Caco-2 (cell line): ENCODE measurements around the gene SLC26A9. TPM values are rescaled to one million over a fixed set of nuclear protein-coding genes. Genes with fewer than 3 reads are reported as not detected.
"Not testable (repeated sequence)": the region's sequence is repeated elsewhere in the genome, so short reads cannot be mapped to it uniquely, and the experiment has no call there.

Experiments
- BruUV-seq: library from RNA; stranded (reverse); fragments of 400-500 nt; replicated peaks from 2 replicates; lab custom pipeline; 2021; lab: Mats Ljungman, UMichigan
- CTCF ChIA-PET: fragments of 300-600 bp; sonication (Branson Sonifier 250); formaldehyde crosslinking; loops from one replicate; lab custom pipeline; 2022; ENCODE audit warnings: antibody characterized with exemption; lab: Charles Lee
- POLR2A ChIA-PET: fragments of 300-600 bp; sonication (Branson Sonifier 250); formaldehyde crosslinking; loops from one replicate; lab custom pipeline; 2022; ENCODE audit warnings: antibody characterized with exemption; lab: Charles Lee
- DNase-seq, 2 experiments: peaks; one replicate each; pipeline versions ENCODE4 v3.0.0 to v3.0.0-alpha.2; 2020 to 2022
- H3K27me3 ChIP-seq: replicated peaks from 2 replicates; pipeline ENCODE4 v1.6.0; 2011; ENCODE audit warnings: low read length; ENCODE audit not compliant: control insufficient read depth, insufficient read depth
- H3K36me3 ChIP-seq: 2 replicates; pipeline ENCODE4 v1.5.1; 2011; ENCODE audit warnings: low read length; ENCODE audit not compliant: control insufficient read depth, insufficient read depth
- H3K4me1 ChIP-seq: fragments of 250-450 bp; sonication (Bioruptor Pico); 2 replicates; pipeline ENCODE4 v1.5.1; 2020; ENCODE audit warnings: mild to moderate bottlenecking
- H3K4me3 ChIP-seq: 2 replicates; pipeline ENCODE4 v1.5.1; 2011; ENCODE audit warnings: low read depth, mild to moderate bottlenecking, control low read depth, low read length
- H3K9me3 ChIP-seq: fragments of 250-450 bp; sonication (Bioruptor Pico); 2 replicates; pipeline ENCODE4 v1.5.1; 2020; ENCODE audit warnings: mild to moderate bottlenecking, moderate library complexity
- H3K27ac Mint-ChIP-seq: one replicate; pipeline ENCODE4 v1.8.0; 2022; ENCODE audit warnings: mixed read lengths; ENCODE audit not compliant: unreplicated experiment
- H3K27me3 Mint-ChIP-seq: one replicate; pipeline ENCODE4 v1.8.0; 2022; ENCODE audit warnings: mixed read lengths; ENCODE audit not compliant: insufficient read depth, unreplicated experiment
- H3K36me3 Mint-ChIP-seq: one replicate; pipeline ENCODE4 v1.8.0; 2022; ENCODE audit warnings: mild to moderate bottlenecking, mixed read lengths; ENCODE audit not compliant: insufficient read depth, unreplicated experiment
- H3K4me1 Mint-ChIP-seq: one replicate; pipeline ENCODE4 v1.8.0; 2022; ENCODE audit warnings: low read depth, mixed read lengths; ENCODE audit not compliant: unreplicated experiment
- H3K4me3 Mint-ChIP-seq: one replicate; pipeline ENCODE4 v1.8.0; 2022; ENCODE audit warnings: mild to moderate bottlenecking, moderate library complexity, mixed read lengths; ENCODE audit not compliant: unreplicated experiment
- H3K9me3 Mint-ChIP-seq: one replicate; pipeline ENCODE4 v1.8.0; 2022; ENCODE audit warnings: mixed read lengths; ENCODE audit not compliant: unreplicated experiment
- CTCF ChIP-seq, 2 experiments: fragments of 200-600 bp in 1 of 2; IDR thresholded peaks; 1 replicate in 1 of 2; 2 replicates in 1 of 2; pipeline versions ENCODE4 v1.5.1 to v1.8.0; 2011 to 2022; ENCODE audit warnings: antibody characterized with exemption in 1 of 2, control low read depth in 1 of 2, inconsistent platforms in 1 of 2, low read depth in 1 of 2, low read length in 1 of 2, mild to moderate bottlenecking in 1 of 2, moderate library complexity in 1 of 2; ENCODE audit not compliant: insufficient read depth in 1 of 2, severe bottlenecking in 1 of 2, unreplicated experiment in 1 of 2
- intact Hi-C: fragments of 100-400 bp; cut with micrococcal nuclease; formaldehyde crosslinking; loops from one replicate; pipeline ENCODE4 v1.10.0; 2022; ENCODE audit not compliant: unreplicated experiment
- total RNA-seq: library from RNA; stranded (reverse); gene quantifications from 2 replicates; pipeline ENCODE4 v1.2.3, GENCODE V29; 2022

SLC26A9 gene
- total RNA-seq, 1 experiment from 2014 or later: not detected

- peaks cover 14% of the 10 kb centered on the region for H3K4me1 Mint-ChIP-seq
- intact Hi-C loops, H3K36me3 Mint-ChIP-seq, H3K4me3 ChIP-seq, H3K4me3 Mint-ChIP-seq, DNase-seq, BruUV-seq, H3K36me3 ChIP-seq, H3K27me3 ChIP-seq, CTCF ChIA-PET, H3K27ac Mint-ChIP-seq, H3K27me3 Mint-ChIP-seq, POLR2A ChIA-PET: not testable (repeated sequence)
- Histone ChIP-seq H3K9me3 (peaks cover 24% of the 10 kb centered on the region; the same call in 1 of the 2 replicates), H3K4me1 (peaks cover 14% of the 10 kb centered on the region; the same call in 1 of the 2 replicates)
- peaks cover 27% of the 10 kb centered on the region for H3K9me3 Mint-ChIP-seq
Observed at GRCh38 chr1:205889006-205889405, 54.2 kb downstream of the SLC26A9 start.

GRCh38 chr1:205883792-205884191, 59.5 kb downstream of the SLC26A9 start:
- intact Hi-C loops: no loop called here
- H3K4me3 ChIP-seq: no peak overlapping the region
- Mint-ChIP-seq H3K9me3 (peaks cover 3% of the 10 kb centered on the region), H3K27ac (no peak overlapping the region), H3K4me1 (peaks cover under 1% of the 10 kb centered on the region), H3K36me3 (no peaks in the 10 kb centered on the region), H3K27me3 (no peaks in the 10 kb centered on the region), H3K4me3 (no peak overlapping the region)
- no peak for TF ChIP-seq CTCF (IDR thresholded peaks at IDR 0.05; ENCODE audit: insufficient read depth in 1 of 2, low read depth in 1 of 2, low read length in 1 of 2, severe bottlenecking in 1 of 2, unreplicated experiment in 1 of 2)
- no peaks in the 10 kb centered on the region for H3K27me3 ChIP-seq
- no peak for DNase-seq
- no peaks in the 10 kb centered on the region for H3K36me3 ChIP-seq
- CTCF ChIA-PET: no interaction called here
- POLR2A ChIA-PET: no interaction called here
- H3K9me3 ChIP-seq: peaks cover 7% of the 10 kb centered on the region; the same call in 1 of the 2 replicates
- no TSS peak for BruUV-seq
- no peaks in the 10 kb centered on the region for H3K4me1 ChIP-seq

GRCh38 chr1:205880923-205881322, 62.3 kb downstream of the SLC26A9 start:
- Histone ChIP-seq H3K4me3 (no peak overlapping the region), H3K27me3 (no peaks in the 10 kb centered on the region), H3K4me1 (no peaks in the 10 kb centered on the region), H3K9me3 (peaks cover 11% of the 10 kb centered on the region; the same call in 1 of the 2 replicates), H3K36me3 (no peaks in the 10 kb centered on the region)
- ChIA-PET POLR2A (no interaction called here), CTCF (no interaction called here)
- H3K4me3 Mint-ChIP-seq: no peak overlapping the region
- no peak for DNase-seq
- H3K36me3 Mint-ChIP-seq: no peaks in the 10 kb centered on the region
- no TSS peak for BruUV-seq
- no peaks in the 10 kb centered on the region for H3K4me1 Mint-ChIP-seq
- peaks cover 5% of the 10 kb centered on the region for H3K27me3 Mint-ChIP-seq
- no peak overlapping the region for H3K27ac Mint-ChIP-seq
- no peak for TF ChIP-seq CTCF (IDR thresholded peaks at IDR 0.05; ENCODE audit: insufficient read depth in 1 of 2, low read depth in 1 of 2, low read length in 1 of 2, severe bottlenecking in 1 of 2, unreplicated experiment in 1 of 2)
- H3K9me3 Mint-ChIP-seq: peaks cover 10% of the 10 kb centered on the region
- intact Hi-C loops: no loop called here

DNA sequence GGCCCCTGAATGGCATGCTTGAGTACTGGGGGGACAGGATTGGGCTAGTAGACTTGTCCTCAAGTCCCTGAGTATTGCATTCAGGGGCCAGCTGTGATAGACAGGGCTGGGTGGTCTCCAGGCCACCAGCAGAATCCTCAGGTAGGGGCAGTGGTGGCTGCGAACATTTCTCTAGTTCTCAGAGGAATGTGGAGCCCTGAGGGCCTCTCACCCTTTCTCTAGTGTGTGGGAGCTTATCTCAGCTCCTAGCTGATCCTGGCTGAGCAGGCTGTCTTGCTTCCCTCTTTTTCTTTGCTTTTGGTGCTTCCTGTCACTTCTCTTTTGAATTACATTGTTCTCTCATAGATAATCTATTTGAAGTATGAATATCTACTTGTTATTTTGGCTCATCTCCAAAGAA, 63.3 kb downstream of the SLC26A9 start:
- no peaks in the 10 kb centered on the region for H3K4me1 ChIP-seq
- ChIA-PET CTCF (no interaction called here), POLR2A (no interaction called here)
- intact Hi-C loops: no loop called here
- BruUV-seq: no TSS peak
- H3K27me3 ChIP-seq: no peaks in the 10 kb centered on the region
- H3K4me3 ChIP-seq: no peak overlapping the region
- H3K36me3 ChIP-seq: no peaks in the 10 kb centered on the region
- no peak for DNase-seq
- Mint-ChIP-seq H3K9me3 (peaks cover 10% of the 10 kb centered on the region), H3K27ac (no peak overlapping the region), H3K4me3 (no peak overlapping the region), H3K4me1 (no peaks in the 10 kb centered on the region), H3K27me3 (peaks cover 5% of the 10 kb centered on the region), H3K36me3 (no peaks in the 10 kb centered on the region)
- no peak for TF ChIP-seq CTCF (IDR thresholded peaks at IDR 0.05; ENCODE audit: insufficient read depth in 1 of 2, low read depth in 1 of 2, low read length in 1 of 2, severe bottlenecking in 1 of 2, unreplicated experiment in 1 of 2)
- peaks cover 11% of the 10 kb centered on the region; the same call in 1 of the 2 replicates for H3K9me3 ChIP-seq
